Trophoblast cell (in vitro differentiated cells and primary cell): ENCODE measurements around the gene TRIM34.

Source experiments
- DNase-seq, 2 donors: peaks; one replicate each; pipeline ENCODE4 v3.0.0-alpha.2; 2016
- H2AFZ ChIP-seq: 2 replicates; pipeline ENCODE4 v1.6.1; 2013; ENCODE audit warnings: low read length, moderate library complexity, mild to moderate bottlenecking; ENCODE audit not compliant: insufficient read depth, poor library complexity
- H2AK5ac ChIP-seq: 2 replicates; pipeline ENCODE4 v1.6.1; 2013; ENCODE audit warnings: mild to moderate bottlenecking, low read length
- H2BK120ac ChIP-seq: 2 replicates; pipeline ENCODE4 v1.6.1; 2013; ENCODE audit warnings: low read length, mild to moderate bottlenecking, moderate library complexity; ENCODE audit not compliant: insufficient read depth, poor library complexity
- H2BK12ac ChIP-seq: 2 replicates; pipeline ENCODE4 v1.6.1; 2013; ENCODE audit warnings: mild to moderate bottlenecking, low read length, moderate library complexity
- H2BK5ac ChIP-seq: 2 replicates; pipeline ENCODE4 v1.6.1; 2013; ENCODE audit warnings: low read length, low read depth, moderate library complexity, mild to moderate bottlenecking; ENCODE audit not compliant: poor library complexity
- H3K14ac ChIP-seq: 2 replicates; pipeline ENCODE4 v1.6.1; 2013; ENCODE audit warnings: mild to moderate bottlenecking, low read length
- H3K18ac ChIP-seq: 2 replicates; pipeline ENCODE4 v1.6.1; 2013; ENCODE audit warnings: mild to moderate bottlenecking, low read length
- H3K23ac ChIP-seq: 2 replicates; pipeline ENCODE4 v1.6.1; 2013; ENCODE audit warnings: low read length
- H3K27ac ChIP-seq: 2 replicates; pipeline ENCODE4 v1.5.1; 2013; ENCODE audit warnings: low read depth, mild to moderate bottlenecking, inconsistent platforms, low read length, moderate library complexity
- H3K27me3 ChIP-seq: 2 replicates; pipeline ENCODE4 v1.6.1; 2013; ENCODE audit warnings: inconsistent platforms, mild to moderate bottlenecking, low read length, moderate library complexity; ENCODE audit not compliant: insufficient read depth
- H3K36me3 ChIP-seq, 2 experiments: 1 replicate in 1 of 2; 2 replicates in 1 of 2; pipeline ENCODE4 v1.6.1; 2013; ENCODE audit warnings: low read length in 2 of 2, mild to moderate bottlenecking in 2 of 2, moderate library complexity in 1 of 2; ENCODE audit not compliant: insufficient read depth in 2 of 2, control insufficient read depth in 1 of 2
- H3K4ac ChIP-seq: 2 replicates; pipeline ENCODE4 v1.6.1; 2013; ENCODE audit warnings: low read depth, mild to moderate bottlenecking, low read length, moderate library complexity
- H3K4me1 ChIP-seq, 2 experiments: 1 replicate in 1 of 2; 2 replicates in 1 of 2; pipeline ENCODE4 v1.6.1; 2013; ENCODE audit warnings: low read length in 2 of 2, mild to moderate bottlenecking in 2 of 2, moderate library complexity in 1 of 2; ENCODE audit not compliant: insufficient read depth in 2 of 2, control insufficient read depth in 1 of 2
- H3K4me2 ChIP-seq: 2 replicates; pipeline ENCODE4 v1.6.1; 2013; ENCODE audit warnings: inconsistent platforms, mild to moderate bottlenecking, low read length, moderate library complexity
- H3K4me3 ChIP-seq: 2 replicates; pipeline ENCODE4 v1.5.1; 2013; ENCODE audit warnings: mild to moderate bottlenecking, low read depth, low read length, inconsistent platforms
- H3K79me1 ChIP-seq: one replicate; pipeline ENCODE4 v1.6.1; 2013; ENCODE audit warnings: low read length
- H3K79me2 ChIP-seq: 2 replicates; pipeline ENCODE4 v1.6.1; 2013; ENCODE audit warnings: low read length, mild to moderate bottlenecking; ENCODE audit not compliant: control insufficient read depth, insufficient read depth, poor library complexity
- H3K9ac ChIP-seq: 2 replicates; pipeline ENCODE4 v1.6.1; 2013; ENCODE audit warnings: mild to moderate bottlenecking, low read length
- H3K9me3 ChIP-seq: 2 replicates; pipeline ENCODE4 v1.6.1; 2013; ENCODE audit warnings: low read depth, mild to moderate bottlenecking, control low read depth, inconsistent platforms, low read length; ENCODE audit not compliant: insufficient read depth
- H4K12ac ChIP-seq: 2 replicates; pipeline ENCODE4 v1.6.1; 2013; ENCODE audit warnings: low read depth, mild to moderate bottlenecking, low read length, moderate library complexity
- H4K8ac ChIP-seq: 2 replicates; pipeline ENCODE4 v1.6.1; 2013; ENCODE audit warnings: low read depth, mild to moderate bottlenecking, low read length, moderate library complexity
- H4K91ac ChIP-seq: one replicate; pipeline ENCODE4 v1.6.1; 2013; ENCODE audit warnings: low read depth, mild to moderate bottlenecking, low read length, moderate library complexity
- WGBS: extraction: QIAGEN DNeasy Blood & Tissue Kit; methylation state at CpG from one replicate; pipeline ENCODE4 v1.1.7; 2013; ENCODE audit warnings: missing lambda C conversion rate; ENCODE audit not compliant: insufficient read length, insufficient coverage; ENCODE audit errors: extremely low coverage; 5-methylcytosine and 5-hydroxymethylcytosine counted together

Gene TRIM34

GRCh38 chr11:5618807-5619206, 6.0 kb upstream of the TRIM34 start:
- H3K4me2 ChIP-seq: no peak overlapping the region
- H4K91ac ChIP-seq: no peak overlapping the region
- no peak overlapping the region for H3K23ac ChIP-seq
- H3K18ac ChIP-seq: no peak overlapping the region
- DNase-seq: peak; percentile 57 to 91
- no peak overlapping the region for H4K8ac ChIP-seq
- peak overlapping the region; percentile 43 for H2BK12ac ChIP-seq
- H3K9me3 ChIP-seq: no peaks in the 10 kb centered on the region
- H3K9ac ChIP-seq: no peak overlapping the region
- H3K4ac ChIP-seq: no peak overlapping the region
- H3K79me2 ChIP-seq: no peaks in the 10 kb centered on the region
- no peaks in the 10 kb centered on the region for H3K36me3 ChIP-seq
- WGBS: no CpG with 5 or more reads among the region's 3 CpGs
- H2AK5ac ChIP-seq: no peak overlapping the region
- H3K27ac ChIP-seq: peak overlapping the region; percentile 80
- H2AFZ ChIP-seq: no peak overlapping the region
- no peaks in the 10 kb centered on the region for H3K27me3 ChIP-seq
- H3K4me3 ChIP-seq: no peak overlapping the region
- peaks cover 13% of the 10 kb centered on the region for H3K79me1 ChIP-seq
- H3K14ac ChIP-seq: no peak overlapping the region
- H2BK5ac ChIP-seq: peak overlapping the region; percentile 63
- H3K4me1 ChIP-seq: peaks cover 9 to 11% of the 10 kb centered on the region in 2 experiments
- H4K12ac ChIP-seq: no peak overlapping the region
- H2BK120ac ChIP-seq: peak overlapping the region; percentile 24

- peak overlapping the region; percentile 100 for H2BK120ac ChIP-seq
- H2BK5ac ChIP-seq: peak overlapping the region; percentile 97
- peak; percentile 89 to 96 for DNase-seq
- H3K4ac ChIP-seq: no peak overlapping the region
- no peaks in the 10 kb centered on the region for H3K27me3 ChIP-seq
- H4K91ac ChIP-seq: peak overlapping the region; percentile 99
- no peaks in the 10 kb centered on the region for H3K36me3 ChIP-seq
- H3K23ac ChIP-seq: no peak overlapping the region
- H3K4me1 ChIP-seq: peaks cover 12 to 17% of the 10 kb centered on the region in 2 experiments
- peak overlapping the region; percentile 93 for H3K27ac ChIP-seq
- no peak overlapping the region for H3K18ac ChIP-seq
- H2AFZ ChIP-seq: no peak overlapping the region
- H3K9ac ChIP-seq: no peak overlapping the region
- WGBS: no CpG with 5 or more reads among the region's 3 CpGs
- H3K79me1 ChIP-seq: peaks cover 15% of the 10 kb centered on the region
- no peaks in the 10 kb centered on the region for H3K9me3 ChIP-seq
- H2AK5ac ChIP-seq: no peak overlapping the region
- no peak overlapping the region for H4K8ac ChIP-seq
- no peak overlapping the region for H4K12ac ChIP-seq
- no peak overlapping the region for H3K4me3 ChIP-seq
- no peak overlapping the region for H3K14ac ChIP-seq
- no peaks in the 10 kb centered on the region for H3K79me2 ChIP-seq
- H3K4me2 ChIP-seq: peak overlapping the region; percentile 53
- peak overlapping the region; percentile 99 for H2BK12ac ChIP-seq
These were observed 3.9 kb upstream of the TRIM34 start for GRCh38 chr11:5620651-5621521.

GRCh38 chr11:5621580-5621979, 3.2 kb upstream of the TRIM34 start:
- H2AK5ac ChIP-seq: peak overlapping the region; percentile 73
- peak overlapping the region; percentile 94 for H2BK12ac ChIP-seq
- no peaks in the 10 kb centered on the region for H3K9me3 ChIP-seq

GRCh38 chr11:5622802-5623201, 2.0 kb upstream of the TRIM34 start:
- Histone ChIP-seq H3K27me3 (no peaks in the 10 kb centered on the region), H3K27ac (no peak overlapping the region), H3K23ac (no peak overlapping the region), H3K4me2 (no peak overlapping the region), H4K8ac (no peak overlapping the region), H2BK12ac (no peak overlapping the region), H4K12ac (no peak overlapping the region), H2AK5ac (no peak overlapping the region), H3K18ac (no peak overlapping the region), H3K4ac (no peak overlapping the region), H2BK120ac (no peak overlapping the region), H3K14ac (no peak overlapping the region), H3K9me3 (no peaks in the 10 kb centered on the region), H3K9ac (no peak overlapping the region), H4K91ac (no peak overlapping the region), H3K4me3 (no peak overlapping the region), H3K4me1 (peaks cover 12 to 17% of the 10 kb centered on the region in 2 experiments), H3K36me3 (no peaks in the 10 kb centered on the region), H3K79me2 (no peaks in the 10 kb centered on the region), H2AFZ (no peak overlapping the region), H3K79me1 (peaks cover 15% of the 10 kb centered on the region), H2BK5ac (no peak overlapping the region)
- no peak for DNase-seq
- WGBS: no CpG with 5 or more reads among the region's 3 CpGs

More at GRCh38 chr11:5621580-5621979, 3.2 kb upstream of the TRIM34 start:
- H4K91ac ChIP-seq: peak overlapping the region; percentile 51
- no peak for DNase-seq
- H3K4ac ChIP-seq: no peak overlapping the region
- peak overlapping the region; percentile 93 for H3K27ac ChIP-seq
- H3K36me3 ChIP-seq: no peaks in the 10 kb centered on the region
- peak overlapping the region; percentile 88 for H2BK120ac ChIP-seq
- H3K9ac ChIP-seq: no peak overlapping the region
- H3K23ac ChIP-seq: no peak overlapping the region
- peak overlapping the region; percentile 41 for H4K8ac ChIP-seq
- H2BK5ac ChIP-seq: peak overlapping the region; percentile 52
- H3K4me2 ChIP-seq: peak overlapping the region; percentile 53
- no peaks in the 10 kb centered on the region for H3K79me2 ChIP-seq
- peak overlapping the region; percentile 65 for H3K14ac ChIP-seq
- no peaks in the 10 kb centered on the region for H3K27me3 ChIP-seq
- H3K4me1 ChIP-seq: peaks cover 12 to 17% of the 10 kb centered on the region in 2 experiments
- H2AFZ ChIP-seq: no peak overlapping the region
- no peak overlapping the region for H4K12ac ChIP-seq
- no peak overlapping the region for H3K4me3 ChIP-seq
- peak overlapping the region; percentile 65 for H3K18ac ChIP-seq
- peaks cover 15% of the 10 kb centered on the region for H3K79me1 ChIP-seq
